Measurements from ENCODE around the gene BSCL2.
"Not testable (repeated sequence)": the region's sequence is repeated elsewhere in the genome, so short reads cannot be mapped to it uniquely, and the experiment has no call there.

The BSCL2 gene

GRCh38 chr11:62682518-62682917 is 24.7 kb downstream of the BSCL2 start:
- DNase-seq: no peak

DNA sequence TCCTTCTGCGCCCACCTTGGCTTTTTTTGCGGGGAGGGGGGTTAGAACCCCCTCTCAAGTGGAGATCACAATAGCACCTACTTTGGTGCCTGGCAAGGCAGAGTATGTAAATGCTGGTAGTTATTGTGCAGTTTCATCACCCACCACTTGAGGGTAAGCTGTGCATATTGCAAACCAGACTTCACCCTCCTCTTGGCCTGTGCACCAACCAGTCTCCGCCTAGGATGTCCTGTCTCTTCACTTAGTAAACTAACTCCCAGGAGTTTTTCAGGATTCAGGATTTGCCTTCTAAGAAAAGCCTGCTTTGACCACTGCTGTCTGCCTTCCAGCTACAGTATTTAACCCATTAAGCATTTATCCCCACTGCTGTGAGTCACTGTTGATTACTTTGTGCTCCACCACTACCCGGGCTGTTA is 26.4 kb downstream of the BSCL2 start:
- DNase-seq: peak; percentile 43 to 77

DNA sequence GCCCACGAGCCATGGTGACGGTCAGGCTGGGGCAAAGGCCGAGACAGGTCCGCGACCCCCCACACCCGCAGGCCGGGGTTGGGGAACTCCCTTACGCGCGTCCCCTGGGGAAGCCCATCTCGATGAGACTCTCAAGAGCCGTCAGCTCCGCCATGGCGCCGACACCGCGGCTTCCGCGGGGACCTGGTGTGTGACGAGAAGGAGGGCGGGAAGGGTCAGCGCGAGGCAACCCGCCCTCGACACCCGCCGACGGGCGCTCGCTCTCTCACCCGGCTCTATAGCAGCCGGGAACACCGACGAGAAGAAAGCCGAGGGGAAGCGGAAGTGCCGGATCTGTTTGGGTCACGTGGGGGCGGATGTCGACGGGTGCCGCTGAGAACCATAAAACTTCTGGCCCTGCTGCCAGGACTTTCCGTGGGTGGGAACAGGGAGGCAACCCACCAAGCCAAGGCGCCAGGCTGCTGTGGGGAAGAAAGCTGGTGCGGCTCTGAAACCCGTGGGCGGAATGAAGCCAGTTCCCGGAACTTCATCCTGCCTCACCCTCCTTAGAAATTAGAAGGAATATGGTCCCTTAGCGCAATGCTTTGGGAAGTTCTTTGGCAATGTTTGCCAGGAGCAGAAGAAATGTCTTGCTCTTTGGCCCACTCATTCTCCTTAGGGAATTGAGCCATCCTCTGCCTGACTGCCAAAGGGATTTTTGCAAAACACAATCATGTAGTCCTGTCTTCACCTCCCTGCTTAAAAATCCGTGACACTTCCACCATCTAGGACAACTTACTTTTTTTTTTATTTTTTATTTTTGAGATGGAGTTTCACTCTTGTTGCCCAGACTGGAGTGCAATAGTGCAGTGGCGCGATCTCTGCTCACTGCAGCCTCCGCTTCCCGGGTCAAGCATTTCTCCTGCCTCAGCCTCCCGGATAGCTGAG is 28.2 kb downstream of the BSCL2 start, which contains the start of gene UBXN1:
UBXN1 (minus strand) TSS at position 304 of the 927 bp plus-strand sequence; CDS start at position 154, 150 bp downstream.
- peak; percentile 79 to 91 for DNase-seq

GRCh38 chr11:62678433-62678769 is 28.8 kb downstream of the BSCL2 start:
- DNase-seq: no peak

DNA sequence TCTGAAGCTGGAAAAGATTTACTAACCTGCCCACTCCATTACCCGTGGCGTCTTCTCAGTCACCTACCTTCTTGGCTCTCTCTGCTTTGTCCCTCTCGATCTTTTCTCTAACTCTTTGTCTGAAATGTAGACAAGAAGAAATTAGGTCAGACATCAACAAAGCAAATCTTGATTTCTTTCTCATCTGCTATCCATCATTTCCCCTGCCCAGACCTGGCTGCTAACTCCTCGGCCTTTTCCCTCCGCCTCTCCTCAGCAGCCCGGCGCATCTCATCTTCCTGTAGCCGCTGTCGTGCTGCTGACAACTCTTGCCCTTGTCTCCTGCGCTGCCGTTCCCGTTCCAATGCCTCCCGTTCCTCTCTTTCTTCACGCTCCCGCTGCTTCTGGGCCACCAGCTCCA is 29.5 kb downstream of the BSCL2 start:
- no peak for DNase-seq

- DNase-seq: no peak
Measured at GRCh38 chr11:62677156-62677555, 30.1 kb downstream of the BSCL2 start.

- DNase-seq: no peak
Measured at GRCh38 chr11:62676698-62677097, 30.5 kb downstream of the BSCL2 start.

- not testable (repeated sequence) for DNase-seq
Measured at GRCh38 chr11:62675415-62675814, 31.8 kb downstream of the BSCL2 start.

DNA sequence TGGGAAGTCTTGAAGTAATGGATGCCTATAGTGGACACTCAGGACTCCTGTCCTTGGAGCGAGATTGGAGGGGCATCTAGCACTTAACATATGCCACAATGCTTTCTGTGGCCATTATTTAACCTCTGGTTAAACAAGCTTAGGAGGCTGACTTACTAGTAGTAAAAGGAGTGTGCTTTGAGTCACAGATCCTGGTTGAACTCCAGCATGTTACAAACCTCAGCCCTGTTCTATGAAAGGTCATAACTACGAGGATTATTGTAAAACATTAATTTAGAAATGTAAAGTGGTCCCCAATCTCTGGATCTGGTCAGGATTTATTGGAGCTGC is 34.1 kb downstream of the BSCL2 start:
- no peak for DNase-seq

DNA sequence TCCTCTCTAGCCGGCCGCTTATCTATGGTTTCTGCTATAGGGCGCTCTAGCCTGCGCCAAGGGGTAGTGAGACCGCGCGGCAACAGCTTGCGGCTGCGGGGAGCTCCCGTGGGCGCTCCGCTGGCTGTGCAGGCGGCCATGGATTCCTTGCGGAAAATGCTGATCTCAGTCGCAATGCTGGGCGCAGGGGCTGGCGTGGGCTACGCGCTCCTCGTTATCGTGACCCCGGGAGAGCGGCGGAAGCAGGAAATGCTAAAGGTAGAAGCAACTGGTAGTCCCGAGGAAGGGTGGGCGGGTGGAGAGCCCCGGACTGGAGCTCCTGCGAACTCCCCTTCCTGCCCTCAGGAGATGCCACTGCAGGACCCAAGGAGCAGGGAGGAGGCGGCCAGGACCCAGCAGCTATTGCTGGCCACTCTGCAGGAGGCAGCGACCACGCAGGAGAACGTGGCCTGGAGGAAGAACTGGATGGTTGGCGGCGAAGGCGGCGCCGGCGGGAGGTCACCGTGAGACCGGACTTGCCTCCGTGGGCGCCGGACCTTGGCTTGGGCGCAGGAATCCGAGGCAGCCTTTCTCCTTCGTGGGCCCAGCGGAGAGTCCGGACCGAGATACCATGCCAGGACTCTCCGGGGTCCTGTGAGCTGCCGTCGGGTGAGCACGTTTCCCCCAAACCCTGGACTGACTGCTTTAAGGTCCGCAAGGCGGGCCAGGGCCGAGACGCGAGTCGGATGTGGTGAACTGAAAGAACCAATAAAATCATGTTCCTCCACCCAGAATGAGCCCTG is 35.4 kb downstream of the BSCL2 start, which contains the start of the genes LBHD1 and UQCC3:
LBHD1 (minus strand) TSS at position 660 of the 782 bp plus-strand sequence. CDS start 2,236 bp downstream, outside the sequence.
UQCC3 (plus strand) TSS at position 66 of the 782 bp plus-strand sequence; CDS start at position 139, 73 bp downstream.
- peak; percentile 69 to 89 for DNase-seq

- DNase-seq: no peak
Measured at GRCh38 chr11:62671236-62671607, 36.0 kb downstream of the BSCL2 start.

DNA sequence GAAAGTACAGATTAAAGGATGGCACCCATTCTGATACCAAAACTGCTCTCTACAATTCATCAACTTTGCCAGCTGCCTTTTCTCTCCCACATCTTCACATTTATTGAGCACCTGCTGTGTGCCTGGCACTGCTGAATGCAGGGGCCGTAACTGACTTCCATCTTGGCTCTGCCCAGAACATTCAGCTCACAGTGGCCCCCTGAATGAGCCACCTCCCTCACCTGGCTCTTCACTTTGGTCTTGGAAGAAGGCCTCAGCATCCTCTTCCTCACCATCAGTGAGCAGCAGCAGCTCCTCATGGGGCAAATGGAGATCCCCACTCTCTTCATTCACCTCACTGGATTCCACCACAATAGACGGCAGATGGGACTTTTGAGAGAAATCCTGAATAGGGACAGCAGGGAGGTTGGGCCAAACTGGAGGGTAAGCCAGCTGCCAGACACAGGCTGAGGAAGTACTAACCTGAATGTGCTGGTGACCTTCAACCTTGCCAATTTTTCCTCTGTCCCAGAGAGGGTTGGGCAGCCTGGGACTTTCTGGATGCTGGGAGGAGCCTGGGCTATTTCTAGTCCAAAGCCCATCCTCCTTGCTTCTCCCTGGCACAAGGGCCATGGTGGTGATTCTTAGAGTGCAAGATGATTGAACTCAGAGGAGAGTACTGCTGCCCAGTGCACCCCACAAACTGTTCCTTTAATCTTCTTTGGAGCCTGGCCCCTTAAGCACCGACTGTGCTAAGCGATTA is 37.6 kb downstream of the BSCL2 start:
- peak in 1 of 2 experiments; percentile 66 for DNase-seq

DNA sequence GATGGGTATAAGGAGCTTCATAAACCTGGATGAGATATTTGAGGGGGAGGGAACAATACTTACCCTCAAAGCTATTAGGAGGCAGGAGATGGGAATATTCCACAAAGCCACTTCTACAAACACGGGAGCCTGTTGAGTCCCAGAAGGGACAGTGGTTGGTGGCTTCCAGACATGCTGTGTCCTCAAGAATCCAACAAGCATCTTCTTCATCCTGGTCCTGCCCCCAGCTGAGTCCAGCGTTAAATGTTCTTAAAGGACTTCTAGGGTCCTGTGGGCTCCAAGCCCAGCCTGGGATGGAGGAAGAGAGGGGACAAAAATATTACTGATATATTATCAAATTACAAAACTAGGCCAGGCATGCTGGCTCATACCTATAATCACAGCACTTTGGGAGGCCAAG is 39.8 kb downstream of the BSCL2 start:
- DNase-seq: no peak

- DNase-seq: no peak
Measured at GRCh38 chr11:62666259-62666926, 40.8 kb downstream of the BSCL2 start.

DNA sequence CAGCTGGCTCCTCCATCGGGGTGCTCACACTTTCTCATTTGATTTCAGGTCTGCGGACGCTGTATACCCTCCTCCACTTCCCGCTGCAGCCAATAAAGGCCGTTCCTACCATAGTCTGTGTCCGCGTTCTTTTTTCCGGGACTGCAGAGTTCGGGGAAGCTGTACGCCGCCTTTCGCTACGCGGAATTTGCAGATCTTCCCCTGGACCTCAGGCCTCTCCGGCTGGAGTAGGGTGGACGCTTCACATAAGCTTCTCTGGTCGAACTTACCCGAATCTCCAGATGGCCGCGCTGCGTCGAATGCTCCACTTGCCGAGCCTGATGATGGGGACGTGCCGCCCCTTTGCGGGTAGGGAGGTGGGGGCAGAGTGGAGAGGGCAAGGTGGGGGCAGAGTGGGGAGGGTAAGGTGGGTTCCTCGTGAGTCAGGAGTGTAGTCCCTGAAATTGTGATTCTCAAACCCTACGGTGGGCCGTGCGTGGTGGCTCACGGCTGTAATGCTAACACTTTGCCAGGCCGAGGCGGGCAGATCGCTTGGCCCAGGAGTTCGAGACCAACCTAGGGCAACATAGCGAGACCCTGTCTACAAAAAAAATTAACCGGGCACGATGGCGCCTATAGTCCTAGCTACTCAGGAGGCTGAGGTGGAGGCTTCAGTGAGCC is 41.5 kb downstream of the BSCL2 start:
- peak in 1 of 2 experiments; percentile 55 for DNase-seq

DNA sequence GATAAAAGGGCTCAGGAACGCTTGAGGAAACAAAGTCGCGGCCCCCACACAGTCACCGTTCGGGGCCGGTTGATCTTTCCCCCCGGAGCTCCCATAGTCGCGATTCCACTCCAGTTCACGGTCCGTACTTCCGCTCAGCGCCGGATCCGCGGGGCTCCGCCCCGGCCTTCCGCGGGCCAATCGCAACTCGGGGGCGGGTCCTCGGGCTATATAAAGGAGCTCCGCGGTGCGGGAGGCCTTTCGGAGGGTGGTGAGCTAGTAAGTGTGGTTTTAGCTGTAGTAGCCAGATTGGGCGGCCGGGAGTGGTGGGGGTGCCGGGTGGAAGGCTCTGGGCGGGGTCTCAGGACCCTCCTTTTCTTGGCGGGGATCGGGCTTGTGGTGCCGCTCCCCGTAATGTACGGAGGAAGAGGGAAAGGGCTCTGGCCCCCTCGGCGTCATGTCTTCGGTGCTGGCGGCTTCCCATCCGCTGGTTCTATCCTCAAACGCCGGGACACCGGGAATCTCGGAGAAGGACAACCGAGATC is 42.1 kb downstream of the BSCL2 start, which contains the start of the genes C11orf98 and CSKMT:
C11orf98 (minus strand) TSS at position 136 of the 524 bp plus-strand sequence; CDS start at position 95, 41 bp downstream.
CSKMT (plus strand) TSS at position 238 of the 524 bp plus-strand sequence. CDS start 568 bp downstream, outside the sequence.
- peak; percentile 94 to 97 for DNase-seq

DNA sequence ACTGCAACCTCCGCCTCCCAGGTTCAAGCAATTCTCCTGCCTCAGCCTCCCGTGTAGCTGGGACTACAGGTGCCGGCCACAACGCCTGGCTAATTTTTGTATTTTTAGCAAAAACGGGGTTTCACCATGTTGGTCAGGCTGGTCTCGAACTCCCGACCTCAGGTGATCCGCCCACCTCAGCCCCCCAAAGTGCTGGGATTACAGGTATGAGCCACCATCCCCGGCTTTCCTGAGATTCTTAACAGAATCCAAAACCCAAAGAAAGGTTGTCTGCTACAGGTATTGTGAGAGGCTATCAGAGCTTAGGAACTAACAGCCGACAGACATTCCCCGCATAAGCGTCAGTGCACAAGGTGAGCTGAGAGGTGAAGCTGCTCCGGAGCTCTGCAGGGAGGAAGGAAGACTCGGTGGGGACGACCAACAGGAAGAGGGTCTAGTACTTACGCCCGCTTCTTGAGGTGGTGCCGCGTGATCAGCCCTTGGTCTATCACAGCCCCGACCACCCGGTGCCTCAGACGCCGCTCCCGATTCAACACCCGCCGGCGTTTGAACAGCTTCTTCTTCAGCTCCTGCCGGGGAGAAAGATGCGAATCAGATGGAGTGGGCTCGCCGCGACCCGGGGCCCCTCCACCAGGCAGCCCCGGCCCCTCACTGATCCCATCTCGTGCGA is 42.7 kb downstream of the BSCL2 start:
- DNase-seq: peak in 1 of 2 experiments; percentile 71

GRCh38 chr11:62656796-62657429 is 50.3 kb downstream of the BSCL2 start:
- DNase-seq: no peak

- no peak for DNase-seq
Measured at GRCh38 chr11:62654297-62654696, 52.9 kb downstream of the BSCL2 start.

Measured in NCI-H446 (cell line).